Lower lobe of right lung (tissue), 2 donors: ENCODE results near the gene NFASC. TPM values are rescaled to one million over a fixed set of nuclear protein-coding genes. Genes with fewer than 3 reads are reported as not detected.
A peak's percentile ranks its signal among the peaks of the same experiment; 100 is the strongest.

Source experiments
- ATAC-seq, 2 donors: fragments of 200-7000 bp; cut with Tn5 transposase; one replicate each; pipeline ENCODE4 v1.9.1; 2020 to 2022; ENCODE audit warnings: mild to moderate bottlenecking in 2 of 2, moderate library complexity in 2 of 2
- DNase-seq: peaks from one replicate; pipeline ENCODE4 v3.0.0-alpha.2; 2020
- H3K27ac ChIP-seq: fragments of 200-600 bp; one replicate; pipeline ENCODE4 v1.8.0; 2022
- H3K27me3 ChIP-seq: fragments of 200-600 bp; one replicate; pipeline ENCODE4 v1.8.0; 2022; ENCODE audit warnings: low read depth
- H3K36me3 ChIP-seq: fragments of 200-600 bp; one replicate; pipeline ENCODE4 v1.8.0; 2022; ENCODE audit warnings: mild to moderate bottlenecking
- H3K4me1 ChIP-seq: fragments of 200-600 bp; one replicate; pipeline ENCODE4 v1.8.0; 2022
- H3K4me3 ChIP-seq: fragments of 200-600 bp; one replicate; pipeline ENCODE4 v1.8.0; 2022; ENCODE audit warnings: mild to moderate bottlenecking
- H3K9me3 ChIP-seq: fragments of 200-600 bp; one replicate; pipeline ENCODE4 v1.8.0; 2022
- intact Hi-C: fragments of 100-400 bp; cut with DNase I; formaldehyde crosslinking; loops from one replicate; pipeline ENCODE4 v1.11.0; 2022
- total RNA-seq: library from RNA; stranded (reverse); fragmentation: NEBNext Ultra II Directional; extraction: Animal tissue kit (Norgen Biotek cat#: 25700); gene quantifications from one replicate; pipeline ENCODE4 v1.2.1, GENCODE V29; 2021
- TF ChIP-seq, protein P1 (sequence below): fragments of 200-600 bp; IDR thresholded peaks from one replicate; pipeline ENCODE4 v1.8.0; 2022; ENCODE audit warnings: antibody characterized with exemption, mild to moderate bottlenecking
- donor health status: DM: no; HTN: yes; CAD: no; lungs with severe emphysema.

NFASC gene
- total RNA-seq, 1 donor from 2014 or later = 12.2 TPM

DNA sequence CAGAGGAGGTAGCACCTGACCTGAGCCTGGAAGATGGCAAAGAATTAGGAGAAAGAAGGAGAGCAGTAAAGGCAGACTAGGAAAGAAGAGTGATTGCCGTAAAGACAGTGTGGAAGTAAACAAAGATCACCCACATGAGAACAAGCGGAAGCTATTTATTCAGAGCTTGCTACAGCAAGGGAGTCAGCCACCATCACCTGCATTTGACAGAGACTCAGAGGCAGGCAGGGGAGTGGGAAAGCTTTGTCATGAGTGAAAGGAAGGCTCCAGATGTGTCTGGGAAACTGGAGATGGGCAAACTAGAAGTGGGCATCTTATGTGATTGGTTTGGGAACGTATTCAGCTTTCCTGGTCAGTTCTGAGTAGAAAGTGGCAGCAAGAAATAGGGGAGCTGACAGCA is 64.5 kb downstream of the NFASC start:
- Histone ChIP-seq H3K36me3 (no peaks in the 10 kb centered on the region), H3K4me3 (no peak overlapping the region), H3K27ac (no peak overlapping the region), H3K9me3 (no peaks in the 10 kb centered on the region), H3K27me3 (no peaks in the 10 kb centered on the region), H3K4me1 (no peaks in the 10 kb centered on the region)
- DNase-seq (no peak), ATAC-seq (no peak)
- intact Hi-C loops = no loop called here
- TF ChIP-seq, protein P1, sequence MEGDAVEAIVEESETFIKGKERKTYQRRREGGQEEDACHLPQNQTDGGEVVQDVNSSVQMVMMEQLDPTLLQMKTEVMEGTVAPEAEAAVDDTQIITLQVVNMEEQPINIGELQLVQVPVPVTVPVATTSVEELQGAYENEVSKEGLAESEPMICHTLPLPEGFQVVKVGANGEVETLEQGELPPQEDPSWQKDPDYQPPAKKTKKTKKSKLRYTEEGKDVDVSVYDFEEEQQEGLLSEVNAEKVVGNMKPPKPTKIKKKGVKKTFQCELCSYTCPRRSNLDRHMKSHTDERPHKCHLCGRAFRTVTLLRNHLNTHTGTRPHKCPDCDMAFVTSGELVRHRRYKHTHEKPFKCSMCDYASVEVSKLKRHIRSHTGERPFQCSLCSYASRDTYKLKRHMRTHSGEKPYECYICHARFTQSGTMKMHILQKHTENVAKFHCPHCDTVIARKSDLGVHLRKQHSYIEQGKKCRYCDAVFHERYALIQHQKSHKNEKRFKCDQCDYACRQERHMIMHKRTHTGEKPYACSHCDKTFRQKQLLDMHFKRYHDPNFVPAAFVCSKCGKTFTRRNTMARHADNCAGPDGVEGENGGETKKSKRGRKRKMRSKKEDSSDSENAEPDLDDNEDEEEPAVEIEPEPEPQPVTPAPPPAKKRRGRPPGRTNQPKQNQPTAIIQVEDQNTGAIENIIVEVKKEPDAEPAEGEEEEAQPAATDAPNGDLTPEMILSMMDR = no peak

DNA sequence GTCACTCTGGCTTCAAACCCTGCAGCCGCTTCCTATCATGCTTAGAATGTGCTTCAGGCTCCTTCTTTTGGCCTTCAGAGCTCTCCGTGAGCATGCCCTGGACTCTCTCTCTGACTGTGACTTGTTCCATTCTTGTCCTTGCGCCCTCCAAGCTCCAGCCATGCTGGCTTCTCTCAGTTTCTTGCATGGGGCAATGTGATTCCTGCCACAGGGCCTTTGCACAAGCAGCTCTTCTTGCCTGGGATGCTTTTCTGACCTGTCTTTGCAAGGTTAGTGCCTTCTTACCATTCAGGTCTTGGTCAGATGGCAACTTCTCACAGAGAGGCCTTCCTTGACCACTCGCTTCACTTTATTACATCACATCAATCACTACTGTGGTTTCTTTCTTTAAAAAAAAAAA is 66.1 kb downstream of the NFASC start:
- DNase-seq (no peak), ATAC-seq (no peak)
- H3K27ac ChIP-seq = no peak overlapping the region
- no peaks in the 10 kb centered on the region for H3K4me1 ChIP-seq
- no peak overlapping the region for H3K4me3 ChIP-seq
- no peaks in the 10 kb centered on the region for H3K27me3 ChIP-seq
- no peaks in the 10 kb centered on the region for H3K9me3 ChIP-seq
- TF ChIP-seq, protein P1 = no peak
- no peaks in the 10 kb centered on the region for H3K36me3 ChIP-seq
- intact Hi-C loops = no loop called here

DNA sequence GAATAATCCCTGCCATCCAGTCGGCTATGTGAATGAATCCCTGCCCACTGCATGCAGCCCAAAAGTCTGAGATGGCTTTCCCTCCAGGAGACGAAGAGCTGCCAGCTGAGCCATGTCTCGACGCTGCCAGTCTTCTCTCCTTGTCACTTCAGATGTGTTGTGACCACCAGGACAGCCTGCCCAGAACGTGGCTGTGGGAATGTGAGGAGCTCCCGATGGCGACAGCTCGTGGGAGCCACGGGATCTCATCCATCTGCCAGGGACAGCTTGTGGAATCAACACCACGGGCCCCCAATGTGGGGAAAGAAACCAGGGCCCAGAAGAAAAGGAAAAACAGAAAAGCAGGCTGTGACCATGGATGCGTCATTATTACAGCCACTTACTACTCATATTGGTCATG is 67.2 kb downstream of the NFASC start:
- no peak overlapping the region for H3K4me3 ChIP-seq
- ATAC-seq = no peak
- H3K36me3 ChIP-seq = no peaks in the 10 kb centered on the region
- TF ChIP-seq, protein P1 = no peak
- H3K9me3 ChIP-seq = no peaks in the 10 kb centered on the region
- intact Hi-C loops = no loop called here
- no peaks in the 10 kb centered on the region for H3K4me1 ChIP-seq
- no peaks in the 10 kb centered on the region for H3K27me3 ChIP-seq
- no peak for DNase-seq
- no peak overlapping the region for H3K27ac ChIP-seq

DNA sequence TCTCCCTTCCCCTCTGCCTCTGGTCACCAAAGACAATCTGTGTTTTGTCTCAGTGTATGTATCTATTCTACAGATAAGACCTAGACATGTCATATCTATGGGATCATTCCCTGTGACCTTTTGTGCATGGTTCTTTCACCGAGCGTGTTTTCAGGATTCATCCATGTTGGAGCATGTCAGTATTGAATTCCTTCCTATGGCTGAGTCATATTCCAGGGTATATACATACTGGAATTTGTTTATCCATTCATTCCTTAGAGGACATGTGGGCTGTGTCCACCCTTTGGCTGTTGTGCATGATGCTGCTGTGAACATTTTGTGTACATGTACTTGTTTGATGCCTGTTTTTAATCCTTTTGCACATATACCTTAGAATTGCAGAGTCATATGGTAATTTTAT is 69.9 kb downstream of the NFASC start:
- Histone ChIP-seq H3K4me1 (no peaks in the 10 kb centered on the region), H3K27ac (no peak overlapping the region), H3K9me3 (no peaks in the 10 kb centered on the region), H3K27me3 (no peaks in the 10 kb centered on the region), H3K4me3 (no peak overlapping the region), H3K36me3 (no peaks in the 10 kb centered on the region)
- TF ChIP-seq, protein P1 = no peak
- ATAC-seq (no peak), DNase-seq (no peak)
- intact Hi-C loops = no loop called here

DNA sequence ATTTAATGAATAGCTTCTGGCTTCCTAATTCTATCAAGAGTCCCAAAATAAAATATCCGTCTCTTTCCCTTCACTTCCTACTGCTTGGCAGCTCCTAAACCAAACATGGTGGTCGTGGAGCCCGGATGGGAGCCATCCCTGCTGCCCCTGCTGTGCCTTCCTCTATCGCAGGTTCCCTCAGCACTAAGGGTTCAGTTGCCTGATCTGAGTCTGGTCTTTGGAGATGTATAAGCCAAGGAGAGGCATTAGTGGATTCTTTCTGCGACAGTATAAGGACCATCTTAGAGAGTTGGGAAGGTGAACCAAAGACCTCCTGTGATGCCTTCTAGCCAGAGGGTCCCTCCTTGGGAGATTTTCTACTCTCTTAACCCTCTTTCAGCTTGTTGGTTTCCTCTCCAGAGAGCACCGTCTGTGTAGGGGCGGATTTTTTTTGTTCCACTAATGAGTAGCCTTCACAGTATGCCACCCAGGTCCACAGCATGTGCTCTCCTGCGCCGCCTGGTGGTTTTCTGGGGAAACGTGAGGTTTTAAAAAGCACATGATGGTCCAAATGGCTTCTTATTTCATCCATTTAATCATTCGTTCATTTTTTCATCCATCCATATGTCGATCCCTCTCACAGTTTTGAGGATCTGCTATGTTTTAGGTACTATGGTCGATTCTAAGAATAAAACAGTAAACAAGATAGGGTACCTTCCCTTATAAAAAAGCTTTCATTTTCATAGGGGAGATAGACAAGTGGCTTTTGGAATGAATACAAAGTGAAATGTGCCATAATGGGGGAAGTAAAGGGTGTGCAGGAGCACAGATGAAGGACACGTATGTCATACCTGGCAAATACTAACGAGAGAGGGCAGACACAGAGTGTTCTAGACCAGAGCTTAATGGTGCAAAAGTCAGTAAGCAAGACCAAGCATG is 71.0 kb downstream of the NFASC start:
- peak; percentile 65 for DNase-seq
- ATAC-seq = peak; percentile 46 to 70
- H3K27ac ChIP-seq = no peak overlapping the region
- TF ChIP-seq, protein P1 = peak; percentile 86
- intact Hi-C loops = no loop called here
- no peaks in the 10 kb centered on the region for H3K4me1 ChIP-seq
- H3K4me3 ChIP-seq = no peak overlapping the region
- H3K36me3 ChIP-seq = no peaks in the 10 kb centered on the region
- H3K9me3 ChIP-seq = no peaks in the 10 kb centered on the region
- H3K27me3 ChIP-seq = no peaks in the 10 kb centered on the region
